Esophagus squamous epithelium (tissue), 4 donors: ENCODE measurements around the gene CLSTN2.

Experiments
- POLR2A ChIP-seq, 4 donors: fragments of 450-650 bp; IDR thresholded peaks; one replicate each; pipeline ENCODE4 v1.6.1; 2017; ENCODE audit warnings: antibody characterized with exemption in 4 of 4, mild to moderate bottlenecking in 4 of 4, moderate library complexity in 3 of 4
- TF ChIP-seq, protein P1 (sequence below), 6 experiments: fragments of 450-650 bp in 4 of 6; fragments of 200-600 bp in 2 of 6; sonication (generic) in 2 of 6; IDR thresholded peaks; one replicate each; pipeline ENCODE4 v1.5.1; 2016 to 2019; ENCODE audit warnings: antibody characterized with exemption in 6 of 6, mild to moderate bottlenecking in 4 of 6, moderate library complexity in 4 of 6

GRCh38 chr3:140145528-140145927 lies 210.5 kb downstream of the CLSTN2 start:
- TF ChIP-seq, protein P1, sequence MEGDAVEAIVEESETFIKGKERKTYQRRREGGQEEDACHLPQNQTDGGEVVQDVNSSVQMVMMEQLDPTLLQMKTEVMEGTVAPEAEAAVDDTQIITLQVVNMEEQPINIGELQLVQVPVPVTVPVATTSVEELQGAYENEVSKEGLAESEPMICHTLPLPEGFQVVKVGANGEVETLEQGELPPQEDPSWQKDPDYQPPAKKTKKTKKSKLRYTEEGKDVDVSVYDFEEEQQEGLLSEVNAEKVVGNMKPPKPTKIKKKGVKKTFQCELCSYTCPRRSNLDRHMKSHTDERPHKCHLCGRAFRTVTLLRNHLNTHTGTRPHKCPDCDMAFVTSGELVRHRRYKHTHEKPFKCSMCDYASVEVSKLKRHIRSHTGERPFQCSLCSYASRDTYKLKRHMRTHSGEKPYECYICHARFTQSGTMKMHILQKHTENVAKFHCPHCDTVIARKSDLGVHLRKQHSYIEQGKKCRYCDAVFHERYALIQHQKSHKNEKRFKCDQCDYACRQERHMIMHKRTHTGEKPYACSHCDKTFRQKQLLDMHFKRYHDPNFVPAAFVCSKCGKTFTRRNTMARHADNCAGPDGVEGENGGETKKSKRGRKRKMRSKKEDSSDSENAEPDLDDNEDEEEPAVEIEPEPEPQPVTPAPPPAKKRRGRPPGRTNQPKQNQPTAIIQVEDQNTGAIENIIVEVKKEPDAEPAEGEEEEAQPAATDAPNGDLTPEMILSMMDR (IDR thresholded peaks at IDR 0.05) = no peak
- no peak for TF ChIP-seq POLR2A (IDR thresholded peaks at IDR 0.05)
